NCI-H1417 (cell line): ENCODE results near the gene ZFHX3.
A peak's percentile ranks its signal among the peaks of the same experiment; 100 is the strongest.

Experiments used
- DNase-seq, 3 experiments: peaks; one replicate each; lab custom pipeline; 2025; lab: John Stamatoyannopoulos, UW

ZFHX3 gene

DNA sequence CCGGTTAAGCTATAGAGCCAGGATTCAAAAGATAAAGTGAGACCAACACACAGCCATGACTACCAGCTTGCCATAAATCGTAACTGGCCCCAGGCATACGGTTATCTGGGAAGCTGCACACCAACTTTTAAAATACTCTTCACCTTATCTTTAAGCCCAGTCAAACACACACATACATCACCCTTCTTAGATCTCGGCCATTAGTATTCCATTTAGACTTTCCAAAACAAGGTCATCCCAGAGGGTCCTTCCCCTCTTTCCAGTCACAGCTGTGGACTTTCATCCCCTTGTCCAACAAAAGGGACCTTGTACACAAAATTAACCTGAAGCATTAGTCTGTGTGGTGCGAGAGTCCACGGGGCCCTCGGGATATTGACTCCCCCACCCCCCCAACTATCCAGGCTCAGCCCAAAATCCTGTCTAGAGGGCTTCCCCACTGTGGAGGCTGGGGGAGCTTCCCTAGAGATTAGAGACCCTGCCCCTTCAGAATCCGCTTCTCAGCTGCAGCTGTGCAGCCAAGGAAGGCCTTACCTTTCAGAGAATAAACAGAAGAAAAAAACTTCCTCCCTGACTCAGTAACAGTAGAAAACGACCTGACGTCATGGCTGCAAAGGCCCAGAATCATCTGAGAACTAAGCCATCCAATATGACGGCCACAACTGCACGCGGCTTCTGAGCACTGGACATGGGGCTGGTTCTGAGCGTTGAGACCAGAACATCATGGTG is 9.9 kb downstream of the ZFHX3 start:
- DNase-seq = no peak

DNA sequence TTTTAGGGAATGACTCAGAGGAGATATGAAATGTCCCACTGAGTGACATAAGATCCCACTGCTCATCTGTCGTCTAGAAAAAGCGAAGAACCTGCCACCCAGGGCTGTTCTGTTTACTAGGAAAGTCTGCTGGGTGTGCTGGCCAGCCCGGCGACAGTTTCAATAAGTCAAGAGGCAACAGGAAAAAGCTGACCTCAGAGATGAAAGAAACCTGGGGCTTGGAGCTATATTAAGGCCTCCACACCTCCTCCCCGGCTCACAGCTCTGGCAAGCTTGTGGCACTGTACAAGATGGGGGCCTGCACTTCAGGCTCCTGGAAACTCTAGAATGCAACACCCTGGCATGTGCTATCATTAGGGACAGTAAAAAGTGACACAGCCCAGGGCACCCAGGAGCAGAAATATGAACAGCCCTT is 10.6 kb downstream of the ZFHX3 start:
- no peak for DNase-seq

DNA sequence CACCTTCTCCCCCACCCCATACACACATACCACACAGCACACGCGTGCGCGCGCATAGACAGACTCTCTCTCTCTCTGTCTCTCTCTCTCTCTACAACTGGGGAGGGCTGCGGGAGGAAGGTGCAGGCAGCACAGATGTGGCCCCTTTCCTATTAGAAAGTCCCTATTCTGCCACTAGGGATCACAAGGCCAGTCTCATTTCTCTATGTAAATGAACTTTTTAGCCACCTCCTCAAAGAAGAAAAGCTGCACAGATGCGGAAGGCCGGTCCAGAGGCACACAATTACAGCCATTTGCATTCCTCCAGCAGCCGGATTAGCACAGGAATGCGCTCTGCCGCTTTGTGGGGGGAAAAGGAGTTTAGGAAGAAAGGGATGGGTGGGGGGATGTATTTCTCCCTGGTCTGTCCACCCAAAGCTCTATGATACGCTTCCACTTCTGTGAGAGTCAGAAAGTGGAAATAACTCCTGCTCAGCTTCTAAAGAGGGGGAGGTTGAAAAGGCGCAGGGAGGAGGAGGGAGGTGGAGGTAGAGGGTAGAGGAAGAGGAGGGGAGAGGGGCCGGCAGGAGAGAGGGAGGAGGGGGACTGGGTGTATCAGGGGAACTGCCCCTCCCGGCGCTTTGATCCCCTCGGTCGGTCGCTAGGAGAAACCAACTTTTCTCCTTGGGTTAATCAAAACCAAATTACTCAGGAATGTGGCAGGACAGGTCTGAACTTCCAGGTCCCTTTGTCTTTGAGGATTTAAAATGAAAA is 11.7 kb downstream of the ZFHX3 start:
- DNase-seq = no peak

DNA sequence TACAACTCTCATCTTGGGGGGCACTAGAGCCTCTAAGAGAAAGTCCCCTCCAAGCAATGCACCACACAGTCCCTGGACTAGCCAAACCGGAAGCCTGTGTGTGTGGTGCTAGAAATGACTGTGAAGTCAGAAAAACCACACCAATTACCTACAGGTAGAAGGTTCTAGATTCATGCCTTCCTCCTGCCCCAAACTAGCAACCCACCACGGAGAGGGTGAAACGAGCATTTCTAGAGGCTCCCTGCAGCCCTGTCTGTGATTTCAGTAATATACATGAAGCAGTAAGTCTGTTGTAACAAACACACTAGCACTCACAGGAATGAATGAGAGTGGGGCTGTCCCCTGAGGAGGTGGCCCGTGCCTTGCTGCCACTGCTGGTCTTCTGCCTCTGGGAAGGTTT is 13.6 kb downstream of the ZFHX3 start:
- no peak for DNase-seq

DNA sequence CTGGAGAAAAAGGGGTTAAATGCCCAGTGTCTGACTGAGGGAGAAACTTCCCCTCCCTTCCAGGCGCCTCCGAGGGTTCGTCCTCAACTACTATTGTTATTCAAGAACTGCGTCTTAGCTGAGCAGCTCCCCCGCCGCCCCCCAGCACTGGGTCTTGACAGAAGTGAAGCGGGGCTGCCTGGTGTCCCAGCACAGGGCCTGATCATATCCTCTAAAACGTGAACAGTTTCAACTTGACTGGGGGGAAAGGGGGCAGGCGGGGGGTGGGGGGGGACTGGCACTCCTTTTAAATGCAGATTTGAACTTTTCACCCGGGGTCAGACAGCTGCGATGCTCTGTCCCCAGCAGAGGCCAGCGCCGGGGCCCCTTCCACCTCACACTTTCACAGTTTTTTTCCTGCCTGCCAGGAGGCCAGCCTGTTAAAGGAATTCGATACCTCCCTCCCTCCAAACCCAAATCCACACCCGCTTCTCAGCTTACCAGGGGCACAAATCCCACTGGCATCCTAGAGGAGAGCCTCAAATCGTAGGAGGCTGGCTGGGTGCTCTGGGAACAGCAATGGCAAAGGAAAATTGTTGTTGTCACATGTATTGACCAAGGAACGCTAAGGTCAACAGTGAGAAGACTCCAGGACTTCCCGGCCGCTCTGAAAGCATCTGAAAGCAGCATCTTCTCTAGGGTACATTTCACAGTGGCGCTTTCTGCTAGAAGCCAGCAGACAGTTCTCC is 14.5 kb downstream of the ZFHX3 start:
- peak in 1 of 3 experiments; percentile 33 for DNase-seq

DNA sequence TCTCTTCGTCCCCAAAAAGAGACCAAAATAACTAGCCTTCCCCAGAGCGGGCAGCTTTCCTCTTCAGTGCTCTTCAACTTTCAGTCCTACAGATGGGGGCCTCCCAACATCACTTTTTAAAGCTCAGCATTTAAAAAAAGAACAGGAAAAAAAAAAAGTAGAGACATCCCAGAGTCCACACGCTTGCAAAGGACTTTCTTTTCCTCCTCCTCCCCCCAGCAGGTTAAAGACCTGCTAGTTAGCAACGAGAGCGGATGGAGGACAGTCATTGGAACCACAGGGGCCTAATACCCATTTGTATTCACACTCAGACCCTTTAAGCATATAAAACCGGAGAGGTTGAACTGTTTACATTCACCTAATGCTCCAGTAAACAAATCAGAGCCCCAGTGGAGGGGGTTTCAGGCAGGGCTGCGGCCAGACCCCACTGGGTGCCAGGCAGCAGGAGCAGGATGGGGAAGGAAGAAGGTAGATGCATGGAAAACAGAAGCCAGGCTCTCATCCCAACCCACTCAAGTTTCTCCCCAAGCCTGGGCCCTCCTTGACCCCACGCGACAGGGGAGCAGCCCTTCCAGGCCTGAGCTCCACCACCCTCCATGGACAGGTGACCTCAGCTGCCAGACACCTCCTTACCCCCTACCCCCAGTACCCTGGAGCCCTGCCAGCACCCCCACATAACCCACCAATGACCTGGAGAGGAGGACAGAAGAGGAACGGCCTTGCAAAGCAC is 15.2 kb downstream of the ZFHX3 start:
- peak in 2 of 3 experiments; percentile 7 to 59 for DNase-seq

DNA sequence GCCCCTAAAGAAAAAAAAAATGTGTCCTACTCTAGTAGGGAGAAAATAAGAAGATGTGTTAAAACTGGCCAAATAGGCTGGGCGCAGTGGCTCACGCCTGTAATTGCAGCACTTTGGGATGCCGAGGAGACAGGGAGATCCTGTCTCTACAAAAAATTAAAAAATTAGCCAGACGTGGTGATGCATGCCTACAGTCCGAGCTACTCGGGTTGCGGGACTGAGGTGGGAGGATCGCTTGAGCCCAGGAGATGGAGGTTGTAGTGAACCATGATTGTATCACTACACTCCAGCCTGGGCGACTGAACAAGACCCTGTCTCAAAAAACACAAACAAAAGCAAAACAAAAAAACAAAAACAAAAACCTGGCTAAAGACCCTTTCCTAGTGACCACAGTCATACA is 15.9 kb downstream of the ZFHX3 start:
- DNase-seq = no peak

DNA sequence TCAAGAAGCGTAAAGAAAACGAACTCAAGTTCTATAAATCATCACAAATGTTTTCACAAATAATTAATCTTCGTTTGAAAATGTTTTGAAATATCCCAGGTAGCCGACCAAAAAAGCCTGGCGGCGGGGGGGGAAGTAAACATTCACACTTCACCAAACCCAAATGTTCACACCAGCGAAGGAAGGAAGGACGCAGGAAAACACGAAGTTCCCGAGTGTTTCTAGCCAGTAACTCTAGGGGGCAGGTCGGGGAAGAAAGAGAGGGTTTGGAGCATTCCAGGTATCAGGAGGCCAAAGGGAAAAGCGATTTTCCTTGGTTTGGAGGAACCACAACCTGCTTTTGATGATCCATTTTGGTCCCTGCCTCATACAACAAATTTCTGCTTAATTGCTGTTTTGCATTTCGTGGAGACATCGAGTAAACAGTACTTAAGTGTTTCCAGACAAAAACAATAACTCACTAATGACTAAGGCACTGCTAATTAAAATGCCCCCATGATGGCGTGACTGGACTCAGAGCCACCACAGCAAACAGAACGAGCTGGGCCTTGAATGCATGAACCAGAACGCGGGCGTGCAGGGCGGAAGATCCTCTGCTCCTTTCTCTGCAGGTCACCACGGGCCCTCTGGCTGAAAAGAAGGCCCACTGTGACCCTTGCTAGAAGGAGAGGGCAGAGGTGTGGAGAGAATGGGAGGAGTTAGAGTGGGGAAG is 16.6 kb downstream of the ZFHX3 start:
- DNase-seq = peak in 1 of 3 experiments; percentile 7

DNA sequence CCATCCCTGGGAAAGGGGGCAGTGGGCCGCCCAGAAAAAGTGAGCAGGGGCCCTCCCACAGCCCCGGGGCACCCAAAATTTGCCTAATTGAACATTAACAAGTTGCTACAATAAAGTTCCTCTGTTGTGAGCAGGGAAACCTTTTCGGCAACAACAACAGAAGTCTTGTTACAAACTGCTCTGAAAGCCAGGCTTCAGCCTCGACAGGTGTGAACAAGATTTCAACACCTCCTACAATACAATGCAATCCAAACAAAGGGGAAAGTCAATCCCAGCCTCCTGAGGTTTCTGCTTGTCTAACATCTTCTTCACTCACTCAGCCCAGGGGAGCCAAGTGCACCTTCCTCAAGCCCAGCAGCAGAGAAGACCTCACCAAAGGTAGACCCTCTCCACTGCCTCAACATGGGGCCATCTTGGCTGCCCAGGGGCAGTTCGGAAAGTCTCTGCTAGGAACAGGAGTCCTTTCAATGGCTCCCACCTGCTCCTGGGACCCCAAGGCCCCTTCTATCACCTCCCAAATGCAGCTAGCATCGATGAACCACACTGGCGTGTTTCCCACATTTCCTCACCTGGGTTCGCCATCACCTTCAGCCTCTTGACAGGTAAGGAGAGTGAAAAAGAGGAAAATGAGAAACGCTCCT is 19.1 kb downstream of the ZFHX3 start:
- no peak for DNase-seq

DNA sequence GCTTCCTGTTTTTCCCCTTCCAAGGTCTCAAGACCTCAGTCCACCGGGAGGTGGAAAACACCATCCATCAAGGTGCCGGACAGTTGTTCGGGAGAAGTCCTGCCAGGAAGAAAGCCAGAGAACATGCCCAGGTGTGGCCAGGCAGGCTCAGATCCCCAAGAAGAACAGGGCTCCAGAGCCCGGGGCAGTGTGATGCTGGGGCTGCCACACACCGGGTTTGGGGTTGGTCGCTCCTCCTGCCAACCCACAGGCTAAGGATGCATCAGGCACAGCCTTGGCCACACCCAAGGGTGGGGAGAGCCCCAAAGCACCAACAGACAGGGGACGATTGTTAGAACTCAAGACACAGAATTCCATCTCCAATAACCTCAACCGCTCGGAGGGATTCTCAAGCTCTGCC is 19.7 kb downstream of the ZFHX3 start:
- no peak for DNase-seq

DNA sequence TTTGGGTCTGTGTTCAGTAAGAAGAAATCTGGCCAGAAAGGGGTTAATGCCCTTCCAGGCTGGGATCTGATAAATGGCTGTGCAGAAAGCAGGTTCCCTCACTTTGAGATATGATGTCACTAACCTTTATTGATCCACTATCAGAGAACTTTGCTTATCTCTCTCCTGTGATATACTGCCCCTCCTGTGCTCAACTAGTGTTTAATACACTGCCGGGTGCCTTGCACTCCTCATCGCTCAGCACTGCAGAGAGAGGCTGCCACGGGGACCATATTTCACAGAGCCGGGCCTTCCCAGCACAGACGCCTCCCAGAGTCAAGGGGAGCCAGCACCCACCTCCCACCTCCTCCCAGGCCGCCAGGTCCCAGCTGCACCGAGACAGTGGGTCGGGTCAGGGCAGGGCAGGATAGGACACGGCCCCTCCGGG is 20.2 kb downstream of the ZFHX3 start:
- DNase-seq = no peak

DNA sequence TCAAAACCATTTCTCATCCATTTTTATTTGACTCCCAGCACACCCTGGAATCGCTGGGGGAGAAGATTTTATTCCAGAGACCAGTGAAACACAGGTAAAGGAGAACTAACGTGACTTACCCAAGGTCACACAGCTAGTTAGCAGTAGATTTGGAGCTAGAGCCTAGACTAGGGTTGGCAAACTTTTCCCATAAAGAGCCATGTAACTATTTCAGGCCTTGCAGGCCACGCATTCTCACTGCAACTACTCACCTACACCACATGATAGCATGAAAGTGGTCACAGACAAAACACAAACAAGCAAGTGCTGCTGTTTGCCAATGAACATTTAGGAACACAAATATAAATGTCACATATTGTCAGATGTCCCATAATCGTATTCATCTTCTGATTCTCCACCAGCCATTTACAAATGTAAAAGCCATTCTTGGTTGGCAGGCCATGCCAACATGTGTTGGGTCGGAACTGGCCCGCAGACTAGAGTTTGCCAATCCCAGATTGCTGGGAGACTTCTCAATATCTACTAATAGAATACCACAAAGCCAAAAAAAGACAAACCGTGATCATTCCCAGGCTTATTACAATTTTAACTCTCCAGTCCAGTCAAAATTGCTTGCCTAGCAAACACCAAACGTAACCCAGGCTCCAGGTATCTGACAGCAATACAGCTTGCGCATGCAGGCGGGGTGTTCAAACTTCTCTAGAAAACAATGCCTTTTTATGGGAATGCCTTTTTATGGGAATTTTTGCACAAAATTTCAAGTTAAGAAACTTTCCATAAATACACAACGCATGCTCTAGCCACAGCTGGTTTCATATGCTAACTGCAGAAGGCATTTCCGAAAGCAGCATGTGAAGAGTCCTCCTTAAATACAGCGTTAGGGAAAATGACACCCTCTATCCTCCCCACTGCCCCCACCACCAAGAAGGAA is 20.9 kb downstream of the ZFHX3 start:
- no peak for DNase-seq

DNA sequence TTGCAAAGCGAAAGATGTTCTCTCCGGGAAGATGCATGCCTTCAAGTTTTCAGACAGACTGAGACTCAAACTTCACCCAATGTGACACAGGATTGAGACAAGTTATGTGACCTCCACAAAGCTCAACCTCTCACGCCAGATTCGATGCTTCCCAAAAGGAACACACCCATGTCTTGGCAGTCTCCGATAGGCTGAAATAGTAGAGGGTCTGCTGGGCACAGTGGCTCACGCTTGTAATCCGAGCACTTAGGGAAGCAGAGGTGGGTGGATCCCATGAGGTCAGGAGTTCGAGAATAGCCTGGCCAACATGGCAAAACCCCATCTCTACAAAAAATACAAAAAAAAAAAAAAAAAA is 22.1 kb downstream of the ZFHX3 start:
- DNase-seq = no peak

DNA sequence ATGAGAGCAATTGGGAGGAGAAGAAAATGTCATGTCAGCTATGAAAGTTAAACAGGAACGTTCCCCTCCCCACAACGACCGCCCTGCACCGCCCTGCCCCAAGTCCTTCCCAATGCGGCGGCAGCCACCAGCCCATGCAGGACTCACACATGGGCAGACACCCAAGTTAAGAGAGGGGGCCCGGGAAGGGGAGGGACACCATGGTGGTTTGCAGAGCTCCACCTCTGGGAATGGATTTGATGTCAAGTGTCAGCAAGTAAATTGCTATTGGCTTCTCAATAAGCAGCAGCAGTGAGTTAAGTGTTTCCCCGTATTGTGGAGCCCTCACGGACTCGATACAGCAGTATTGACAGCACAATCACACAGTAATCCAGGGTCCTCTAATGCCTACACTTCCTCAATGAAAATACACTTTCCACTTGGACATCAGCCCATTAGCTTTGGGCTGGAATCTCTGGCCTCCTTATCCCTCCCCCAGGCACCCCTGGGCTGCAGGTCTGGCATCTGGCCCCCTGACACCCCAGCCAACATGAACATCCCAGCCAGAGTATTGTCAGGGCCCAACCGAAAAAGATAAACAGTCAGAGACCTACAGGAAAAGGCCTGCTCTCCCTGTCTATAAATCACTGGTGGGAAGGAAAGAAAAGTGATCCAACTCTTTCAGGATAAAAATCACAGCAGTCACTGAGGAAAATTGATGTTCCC is 22.6 kb downstream of the ZFHX3 start:
- DNase-seq = no peak

DNA sequence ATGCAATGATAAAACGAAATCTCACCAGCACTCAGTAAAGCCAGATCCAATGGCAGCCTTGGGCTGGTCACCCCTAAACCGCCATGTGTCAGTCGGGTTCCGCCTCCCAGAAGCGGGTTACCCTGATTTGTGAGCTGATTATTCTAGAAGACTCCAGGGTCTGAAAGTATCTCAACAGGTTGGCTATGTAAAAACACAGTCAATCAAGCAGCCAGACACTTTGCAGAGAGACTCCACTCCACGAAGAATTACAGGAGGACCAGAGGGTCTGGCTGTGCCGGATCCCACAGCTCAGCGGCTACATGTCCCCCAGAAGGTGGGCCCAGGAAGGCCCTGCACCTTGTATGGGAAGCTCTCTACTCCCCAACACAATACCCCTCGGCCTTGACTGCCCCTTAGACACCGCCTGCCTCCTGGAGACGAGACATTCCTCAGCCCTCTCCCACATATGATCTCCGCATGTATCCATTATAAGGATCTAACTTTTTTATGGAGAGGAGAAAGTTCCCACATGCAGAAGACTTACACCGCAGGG is 23.3 kb downstream of the ZFHX3 start:
- no peak for DNase-seq

DNA sequence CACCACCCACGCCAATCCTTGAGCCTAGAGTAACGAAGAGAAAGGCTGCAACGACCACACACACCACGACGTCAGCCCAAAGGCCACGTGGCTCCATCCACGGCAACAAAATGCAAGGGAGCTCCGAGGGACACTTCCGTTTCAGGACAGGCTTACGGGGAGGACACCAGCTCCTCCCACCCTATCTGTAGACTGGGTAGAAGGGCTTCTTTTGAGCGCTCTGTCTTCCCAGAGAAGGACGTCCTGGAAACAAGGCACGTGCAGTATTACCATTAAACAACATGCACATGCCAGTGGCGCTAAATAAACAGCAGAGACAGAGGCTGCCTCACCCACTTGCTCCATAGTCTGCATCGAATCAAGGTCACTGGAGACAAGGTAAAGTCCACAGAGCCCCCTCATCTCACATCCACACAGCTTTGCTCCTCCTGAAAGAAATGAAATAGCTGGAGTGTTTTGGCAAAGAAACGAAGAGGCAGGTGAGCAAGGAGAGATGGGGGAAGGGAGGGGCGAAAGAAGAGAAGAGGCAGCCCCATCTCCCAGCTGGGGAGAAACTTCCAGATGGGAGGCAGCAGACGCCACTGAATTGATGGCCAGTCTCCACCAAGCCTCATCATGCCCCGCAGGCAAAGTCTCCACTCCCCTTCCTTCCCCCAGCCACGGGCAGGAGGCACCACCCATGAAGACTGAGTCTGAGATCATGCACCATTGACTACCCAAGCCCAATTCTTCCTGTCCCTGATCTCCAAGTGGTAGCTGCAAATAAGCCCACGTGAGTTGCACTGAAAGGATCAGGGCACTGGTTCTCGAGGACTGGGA is 24.0 kb downstream of the ZFHX3 start:
- DNase-seq = no peak

DNA sequence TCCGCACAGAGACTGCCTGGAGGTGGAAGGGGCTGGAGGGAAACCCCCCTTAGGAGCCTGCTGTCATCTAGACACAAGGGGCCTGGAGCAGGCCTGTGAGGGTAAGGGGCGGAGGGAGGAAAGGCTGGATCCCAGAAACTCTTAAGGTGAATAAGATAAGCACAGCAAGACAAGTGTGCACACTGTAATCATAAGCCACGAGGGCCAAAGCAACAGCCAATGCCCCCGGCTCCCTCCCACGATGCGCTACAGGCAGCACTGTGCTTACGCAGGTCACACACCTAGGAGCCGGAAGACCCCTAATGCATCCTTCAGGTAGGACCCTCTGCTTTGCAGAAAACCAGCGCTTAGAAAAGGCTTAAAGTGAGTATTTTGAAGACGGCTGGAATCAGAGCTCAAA is 24.6 kb downstream of the ZFHX3 start:
- no peak for DNase-seq

DNA sequence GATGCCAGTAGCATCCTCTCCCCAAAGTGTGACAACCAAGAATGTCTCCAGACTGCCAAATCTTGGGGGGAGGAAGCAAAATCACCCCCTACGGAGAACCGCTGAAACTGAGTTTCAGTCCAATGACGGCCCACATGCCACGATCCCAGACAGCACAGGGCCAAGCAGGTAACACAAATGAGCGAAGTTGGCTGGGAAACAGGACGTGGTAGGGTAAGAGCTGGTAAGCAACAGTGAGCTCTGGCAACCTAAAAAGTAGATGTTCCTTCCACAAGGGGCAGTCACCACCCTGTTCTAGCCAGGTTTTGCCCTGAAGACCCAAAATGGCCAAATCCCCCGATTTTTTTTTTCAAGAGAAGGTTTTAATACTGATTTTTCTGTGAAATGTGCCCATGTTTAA is 25.4 kb downstream of the ZFHX3 start:
- DNase-seq = no peak
